GM12801 (cell line): ENCODE data around the gene ZBED1.

Source experiments
- CTCF ChIP-seq: IDR thresholded peaks from one replicate; pipeline ENCODE4 v1.5.1; 2011; ENCODE audit warnings: control low read depth; ENCODE audit not compliant: insufficient read length; ENCODE audit errors: extremely low read depth

The ZBED1 gene

GRCh38 chrX:2449135-2449886 is 51.5 kb downstream of the ZBED1 start:
- TF ChIP-seq CTCF = no peak

- no peak for TF ChIP-seq CTCF
These were observed 53.3 kb downstream of the ZBED1 start for GRCh38 chrX:2447484-2447883.

GRCh38 chrX:2446815-2447214 is 54.0 kb downstream of the ZBED1 start:
- TF ChIP-seq CTCF = no peak

GRCh38 chrX:2445662-2446623 is 54.8 kb downstream of the ZBED1 start:
- no peak for TF ChIP-seq CTCF

- no peak for TF ChIP-seq CTCF
These were observed 58.1 kb downstream of the ZBED1 start for GRCh38 chrX:2442694-2443093.

GRCh38 chrX:2441466-2441865 is 59.3 kb downstream of the ZBED1 start:
- TF ChIP-seq CTCF = no peak

- no peak for TF ChIP-seq CTCF
These were observed 61.2 kb downstream of the ZBED1 start for GRCh38 chrX:2439613-2440012.
